Mucosa of descending colon (tissue), 3 donors: ENCODE results near the gene CDC42BPB. TPM values are rescaled to one million over a fixed set of nuclear protein-coding genes. Genes with fewer than 3 reads are reported as not detected.

ENCODE experiments used
- ATAC-seq: fragments of 200-7000 bp; cut with Tn5 transposase; one replicate; pipeline ENCODE4 v1.9.1; 2020; ENCODE audit warnings: mild to moderate bottlenecking, moderate library complexity
- DNase-seq, 3 donors: peaks; one replicate each; pipeline ENCODE4 v3.0.0-alpha.2; 2020
- H3K36me3 ChIP-seq: fragments of 200-600 bp; one replicate; pipeline ENCODE4 v1.8.0; 2021; ENCODE audit warnings: low read depth, mild to moderate bottlenecking
- H3K4me1 ChIP-seq: fragments of 200-600 bp; one replicate; pipeline ENCODE4 v1.8.0; 2021; ENCODE audit warnings: low read depth, mild to moderate bottlenecking
- H3K4me3 ChIP-seq: fragments of 200-600 bp; one replicate; pipeline ENCODE4 v1.8.0; 2021; ENCODE audit warnings: mild to moderate bottlenecking
- H3K9me3 ChIP-seq: fragments of 200-600 bp; one replicate; pipeline ENCODE4 v1.8.0; 2021; ENCODE audit warnings: mild to moderate bottlenecking
- CTCF ChIP-seq: fragments of 200-600 bp; IDR thresholded peaks from one replicate; pipeline ENCODE4 v1.8.0; 2022; ENCODE audit warnings: antibody characterized with exemption, mild to moderate bottlenecking
- intact Hi-C, 2 donors: fragments of 100-400 bp; cut with DNase I in 1 of 2; cut with micrococcal nuclease in 1 of 2; formaldehyde crosslinking; loops; one replicate each; pipeline versions ENCODE4 v1.11.0 to v1.11.1; 2022; cut with DNase I, micrococcal nuclease
- total RNA-seq, 3 donors: library from RNA; stranded (reverse); fragmentation: NEBNext Ultra II Directional in 2 of 3; extraction: Animal tissue kit (Norgen Biotek cat#: 25700) in 2 of 3; gene quantifications; one replicate each; pipeline versions ENCODE4 v1.2.1 to v1.2.4, GENCODE V29; 2021 to 2023
- donor health status: DM: no; HTN: no; CAD: no; lungs with moderate emphysema.
- donor health status: DM: no; HTN: no; CAD: no.
- donor health status: DM: no; HTN: yes; CAD: no.

CDC42BPB gene
- total RNA-seq, 3 donors from 2014 or later, result 77.6 to 106 (median 84.4) TPM

GRCh38 chr14:102883089-102883541 is 174.2 kb downstream of the CDC42BPB start:
- ATAC-seq (peak; percentile 82), DNase-seq (no peak)
- H3K4me3 ChIP-seq, result no peak overlapping the region
- H3K9me3 ChIP-seq, result no peaks in the 10 kb centered on the region
- intact Hi-C loops, result no loop called here
- H3K36me3 ChIP-seq, result no peaks in the 10 kb centered on the region
- H3K4me1 ChIP-seq, result no peaks in the 10 kb centered on the region
- no peak for TF ChIP-seq CTCF

Other genes with a start within 250 kb of the CDC42BPB start
- gene AMN, start 134.9 kb downstream of the CDC42BPB start, total RNA-seq, result 100 to 1,000 TPM; 128 to 486 (median 198) TPM
- gene LBHD2, start 26.7 kb upstream of the CDC42BPB start, total RNA-seq, result not detected
- 10 to 100 TPM; 16.7 to 29.1 (median 26.1) TPM for gene EXOC3L4, start 37.2 kb upstream of the CDC42BPB start, total RNA-seq
- 10 to 100 TPM; 22.0 to 67.4 (median 40.2) TPM for gene TNFAIP2, start 65.9 kb upstream of the CDC42BPB start, total RNA-seq